ENCODE measurements around the gene MRPL18.

- TF ChIP-seq, protein P1, sequence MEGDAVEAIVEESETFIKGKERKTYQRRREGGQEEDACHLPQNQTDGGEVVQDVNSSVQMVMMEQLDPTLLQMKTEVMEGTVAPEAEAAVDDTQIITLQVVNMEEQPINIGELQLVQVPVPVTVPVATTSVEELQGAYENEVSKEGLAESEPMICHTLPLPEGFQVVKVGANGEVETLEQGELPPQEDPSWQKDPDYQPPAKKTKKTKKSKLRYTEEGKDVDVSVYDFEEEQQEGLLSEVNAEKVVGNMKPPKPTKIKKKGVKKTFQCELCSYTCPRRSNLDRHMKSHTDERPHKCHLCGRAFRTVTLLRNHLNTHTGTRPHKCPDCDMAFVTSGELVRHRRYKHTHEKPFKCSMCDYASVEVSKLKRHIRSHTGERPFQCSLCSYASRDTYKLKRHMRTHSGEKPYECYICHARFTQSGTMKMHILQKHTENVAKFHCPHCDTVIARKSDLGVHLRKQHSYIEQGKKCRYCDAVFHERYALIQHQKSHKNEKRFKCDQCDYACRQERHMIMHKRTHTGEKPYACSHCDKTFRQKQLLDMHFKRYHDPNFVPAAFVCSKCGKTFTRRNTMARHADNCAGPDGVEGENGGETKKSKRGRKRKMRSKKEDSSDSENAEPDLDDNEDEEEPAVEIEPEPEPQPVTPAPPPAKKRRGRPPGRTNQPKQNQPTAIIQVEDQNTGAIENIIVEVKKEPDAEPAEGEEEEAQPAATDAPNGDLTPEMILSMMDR (IDR thresholded peaks at IDR 0.05; ENCODE audit: insufficient read depth, low read depth, low read length), result no peak
- no peak for TF ChIP-seq EZH2 (IDR thresholded peaks at IDR 0.05; ENCODE audit: insufficient read depth, low read length)
Observed at GRCh38 chr6:159753081-159753872, 37.0 kb upstream of the MRPL18 start.

Measured in astrocyte (in vitro differentiated cells and primary cell).